Glomerular visceral epithelial cell (primary cell): Measurements from ENCODE around the gene KDR.

Experiments used
- DNase-seq: peaks from one replicate; pipeline ENCODE4 v3.0.0-alpha.2; 2016; ENCODE audit errors: extremely low spot score

Gene KDR

GRCh38 chr4:55125087-55125721, at the start of gene KDR:
KDR (minus strand) TSS chr4:55125595; CDS start chr4:55125293, 302 bp downstream.
- no peak for DNase-seq

- peak; percentile 11 for DNase-seq
These were observed 48.2 kb upstream of the KDR start for GRCh38 chr4:55173580-55173979.

- DNase-seq, result peak; percentile 28
These were observed 47.4 kb upstream of the KDR start for GRCh38 chr4:55172694-55173287.

GRCh38 chr4:55170462-55170861, 45.1 kb upstream of the KDR start:
- DNase-seq, result no peak

- DNase-seq, result no peak
These were observed 44.1 kb upstream of the KDR start for GRCh38 chr4:55169352-55169961.

DNA sequence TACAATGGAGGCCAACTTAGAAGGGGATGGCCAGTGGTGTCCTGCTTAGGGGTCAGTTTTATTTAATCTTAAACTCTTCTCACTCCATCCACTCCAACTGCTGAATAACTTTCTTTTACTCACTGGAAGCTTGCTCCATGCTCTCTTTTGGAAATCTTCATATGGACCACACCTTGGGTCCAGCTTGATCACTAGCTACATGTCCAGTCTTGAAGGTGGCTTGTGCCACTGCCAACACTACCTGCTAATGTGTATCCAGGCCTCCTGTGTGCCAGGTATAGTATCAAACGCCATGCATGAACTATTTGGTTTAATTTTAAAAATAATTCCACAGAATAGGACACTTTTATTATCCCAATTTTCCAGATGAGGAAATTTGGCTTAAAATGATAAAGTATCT, 37.0 kb upstream of the KDR start:
- no peak for DNase-seq

DNA sequence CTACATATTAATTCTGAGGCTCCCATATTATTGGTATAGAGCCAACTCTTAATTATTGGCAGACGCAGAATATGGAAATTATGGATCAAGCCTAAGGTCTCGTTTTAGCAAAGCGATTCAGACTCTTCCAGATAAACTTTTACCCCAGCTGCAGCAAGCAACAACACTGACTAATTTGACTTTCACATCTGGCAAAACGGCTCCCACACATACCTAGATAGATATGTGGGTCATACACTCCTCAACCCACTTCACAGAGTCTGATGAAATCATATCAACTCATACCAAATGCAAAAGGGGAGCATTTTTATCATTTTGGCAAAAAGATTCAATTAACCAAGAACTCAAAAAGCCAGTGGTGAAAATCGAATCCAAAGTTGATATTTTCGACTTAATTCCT, 36.3 kb upstream of the KDR start:
- DNase-seq, result no peak

DNA sequence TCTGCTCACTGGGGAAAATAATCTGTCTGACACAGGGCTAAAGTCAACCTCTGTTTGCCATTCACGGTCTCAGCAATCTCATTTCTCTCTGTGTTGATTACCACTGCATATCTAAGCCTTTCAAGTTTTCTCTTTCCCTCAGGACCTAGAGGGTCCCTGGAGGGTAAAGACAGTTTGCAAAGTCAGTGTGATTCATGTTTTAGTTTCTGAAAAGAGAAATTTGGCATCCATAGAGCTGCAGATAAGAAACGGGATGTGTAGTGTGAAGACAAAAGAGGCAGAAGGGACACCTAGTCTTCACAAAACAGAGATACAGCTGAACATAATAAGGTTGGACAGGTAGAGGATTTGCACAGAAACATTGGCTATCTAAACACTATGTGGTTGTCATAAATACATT, 34.5 kb upstream of the KDR start:
- DNase-seq, result no peak

- no peak for DNase-seq
These were observed 33.6 kb upstream of the KDR start for GRCh38 chr4:55158957-55159356.

GRCh38 chr4:55157559-55158277, 32.3 kb upstream of the KDR start:
- no peak for DNase-seq

GRCh38 chr4:55154933-55155332, 29.5 kb upstream of the KDR start:
- DNase-seq, result no peak

GRCh38 chr4:55154290-55154880, 29.0 kb upstream of the KDR start:
- no peak for DNase-seq

DNA sequence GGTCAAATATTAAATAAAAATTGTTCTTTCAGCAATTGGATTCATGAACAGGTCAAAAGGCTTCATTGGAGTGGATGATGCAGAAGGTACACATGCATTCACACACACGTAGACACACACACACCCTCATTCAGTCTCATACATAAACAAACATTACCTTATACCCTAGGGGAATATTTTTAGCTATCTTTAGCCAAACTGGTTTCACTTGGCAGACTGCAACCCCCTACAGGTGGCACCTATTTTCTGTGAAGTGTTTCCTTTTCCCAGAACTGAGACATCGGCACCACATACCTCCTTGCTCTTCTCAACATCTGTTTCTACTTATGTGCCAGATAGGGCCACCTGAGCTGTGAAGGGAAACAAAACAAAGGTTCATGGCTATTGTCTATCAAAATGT, 18.5 kb upstream of the KDR start:
- no peak for DNase-seq

- no peak for DNase-seq
These were observed 13.0 kb upstream of the KDR start for GRCh38 chr4:55138367-55138766.

- DNase-seq, result no peak
These were observed 11.2 kb upstream of the KDR start for GRCh38 chr4:55136634-55137033.

DNA sequence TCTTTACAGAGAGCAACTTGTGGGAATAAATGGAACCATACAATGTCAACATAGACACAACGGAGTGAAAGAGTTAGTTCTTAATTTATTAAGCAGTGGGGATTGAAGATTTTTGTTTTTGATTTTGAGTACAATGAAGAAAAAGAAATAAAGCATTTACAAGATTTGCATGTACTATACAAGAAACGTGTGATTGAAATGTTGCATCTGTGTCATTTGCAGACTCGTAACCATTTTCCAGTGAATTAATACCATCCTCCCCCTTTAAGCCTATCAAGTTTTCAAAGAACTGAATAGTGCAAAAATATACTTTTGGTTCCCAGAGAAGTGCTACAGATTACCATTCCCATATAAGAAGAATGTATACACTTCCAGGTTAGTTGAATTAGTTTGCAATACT, 8.6 kb upstream of the KDR start:
- DNase-seq, result no peak

GRCh38 chr4:55132775-55133174, 7.4 kb upstream of the KDR start:
- no peak for DNase-seq

DNA sequence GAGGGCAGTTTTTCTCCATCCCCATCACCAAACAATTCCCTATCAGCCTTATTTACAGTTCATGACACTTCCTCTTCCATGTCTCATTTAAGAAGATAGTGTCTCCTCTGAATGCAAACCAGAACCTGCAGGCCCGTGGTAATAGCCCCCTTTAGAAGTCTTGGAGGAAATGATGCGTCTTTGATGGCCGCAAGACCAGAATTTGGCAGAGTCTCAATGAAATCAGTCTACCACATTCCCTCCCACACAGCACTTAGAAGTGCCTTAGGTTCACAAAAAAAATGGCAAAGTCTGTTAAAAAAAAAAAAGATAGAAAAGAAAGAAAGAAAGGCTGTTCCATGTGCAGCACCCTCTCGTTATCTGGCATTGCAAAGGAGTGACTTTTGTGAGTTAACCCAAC, 2.1 kb upstream of the KDR start:
- DNase-seq, result no peak

DNA sequence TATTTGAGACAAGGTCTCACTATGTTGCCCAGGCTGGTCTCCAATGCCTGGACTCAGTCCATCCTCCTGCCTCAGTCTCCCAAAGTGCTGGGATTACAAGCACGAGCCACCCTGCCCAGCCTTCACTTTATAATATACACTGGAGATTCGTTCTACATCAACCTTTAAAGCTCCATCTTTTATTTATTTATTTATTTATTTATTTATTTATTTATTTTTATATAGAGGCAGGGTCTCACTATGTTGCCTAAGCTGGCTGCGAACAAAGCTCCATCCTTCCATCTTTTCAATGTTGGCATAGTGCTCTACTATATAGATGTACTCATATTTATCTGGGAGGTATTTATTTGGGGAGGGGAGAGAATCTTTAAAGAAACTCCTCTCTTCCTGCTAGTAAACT, 1.7 kb upstream of the KDR start:
- no peak for DNase-seq

DNA sequence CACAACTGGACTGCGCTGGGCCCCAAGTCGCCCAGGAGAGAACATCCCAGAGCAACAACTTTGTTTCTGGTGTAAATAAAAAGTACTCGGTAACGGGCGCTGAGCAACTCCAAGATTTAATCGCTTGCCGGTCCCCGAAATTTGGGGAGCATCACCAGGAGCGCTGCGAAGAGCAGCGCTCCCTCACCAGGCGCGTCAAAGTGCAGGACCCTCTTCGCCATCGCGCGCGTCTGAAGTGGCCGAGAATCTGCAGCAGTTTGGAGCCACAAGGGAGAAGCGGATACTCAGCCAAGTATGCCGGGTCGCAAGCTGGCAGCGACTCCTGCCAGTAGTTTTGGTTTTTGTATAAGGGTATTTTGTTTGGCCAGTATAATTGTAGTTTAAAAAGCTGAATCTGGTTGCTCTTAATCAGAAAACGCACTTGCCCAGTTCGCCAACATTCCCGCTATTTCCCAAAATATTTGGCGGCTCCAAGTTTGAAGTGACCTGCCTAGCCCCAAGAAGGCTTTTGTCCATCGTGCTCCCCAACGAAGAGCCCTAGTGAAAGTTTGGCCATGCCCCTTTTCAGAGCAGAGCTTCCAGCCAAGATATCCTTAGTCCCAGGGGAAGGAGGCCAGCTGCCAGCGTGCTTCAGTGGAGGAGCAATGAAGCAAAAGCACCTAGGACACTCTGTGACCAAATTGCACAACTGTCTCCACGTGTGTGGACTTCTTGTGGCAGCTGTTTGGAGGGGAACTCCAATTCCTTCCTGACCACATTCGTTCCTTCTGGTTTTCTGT, 557 bp upstream of the KDR start:
- no peak for DNase-seq

DNA sequence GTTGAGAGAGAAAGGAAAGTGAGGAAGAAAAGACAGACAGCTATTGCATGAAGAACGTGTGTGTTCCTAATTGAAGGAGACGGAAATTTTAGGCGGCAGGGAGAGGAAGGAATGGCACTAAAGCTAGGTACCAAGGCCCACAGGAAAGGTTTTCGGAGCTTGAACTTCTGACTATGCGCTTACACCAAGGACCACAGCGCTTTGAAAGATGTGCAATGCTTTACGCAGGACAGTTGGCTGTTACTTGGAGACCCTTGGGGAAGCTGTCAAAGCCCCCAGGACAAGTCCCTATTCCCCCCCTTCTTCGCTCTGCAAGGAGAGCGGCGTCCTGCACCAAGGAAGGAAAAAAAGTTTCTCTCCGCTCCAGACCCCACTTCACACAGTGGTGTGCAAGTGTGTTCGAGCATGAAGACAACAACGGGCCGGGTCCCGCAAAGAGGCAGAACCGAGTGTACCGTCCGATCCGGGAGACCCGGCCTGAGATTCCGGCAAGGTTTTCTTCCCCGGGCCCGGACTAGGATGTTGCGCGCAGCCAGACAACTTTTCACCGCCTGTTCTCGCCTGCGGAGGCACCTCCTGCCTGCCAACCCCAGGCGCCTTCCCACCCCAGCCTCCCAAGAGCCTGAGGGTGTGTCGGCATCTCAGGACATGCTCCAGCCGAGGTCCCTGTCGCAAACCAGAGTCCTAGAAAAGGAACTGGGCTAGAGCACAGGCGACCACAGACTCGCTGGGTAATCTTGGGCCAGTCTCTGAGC, 896 bp downstream of the KDR start:
- DNase-seq, result no peak
